GM21447 (cell line): ENCODE measurements around the gene TGM6.

Experiments
- ATAC-seq: cut with Tn5 transposase; IDR thresholded peaks from one replicate; pipeline ENCODE4 v1.9.1; 2021; ENCODE audit not compliant: unreplicated experiment

TGM6 gene

GRCh38 chr20:2480381-2480780 is 99.7 kb downstream of the TGM6 start:
- ATAC-seq: no peak
